H9 (cell line): Measurements from ENCODE around the gene TSPAN9. TPM values are rescaled to one million over a fixed set of nuclear protein-coding genes. Genes with fewer than 3 reads are reported as not detected.

Source experiments
- DNase-seq: peaks from one replicate; pipeline ENCODE4 v3.0.0-alpha.2; 2017
- H2AFZ ChIP-seq: one replicate; pipeline ENCODE4 v1.6.1; 2013; ENCODE audit warnings: mild to moderate bottlenecking, low read length, control low read depth, moderate library complexity
- H2AK5ac ChIP-seq: 2 replicates; pipeline ENCODE4 v1.6.1; 2013; ENCODE audit warnings: low read length, control low read depth, mixed read lengths; ENCODE audit not compliant: insufficient read length
- H2BK120ac ChIP-seq: one replicate; pipeline ENCODE4 v1.6.1; 2013; ENCODE audit warnings: low read depth, mild to moderate bottlenecking, low read length, control low read depth, inconsistent platforms; ENCODE audit not compliant: poor library complexity, severe bottlenecking
- H2BK12ac ChIP-seq: 2 replicates; pipeline ENCODE4 v1.6.1; 2013; ENCODE audit warnings: low read length, control low read depth, mixed read lengths, low read depth; ENCODE audit not compliant: insufficient read length
- H2BK15ac ChIP-seq: 2 replicates; pipeline ENCODE4 v1.6.1; 2013; ENCODE audit warnings: low read depth, low read length, control low read depth
- H2BK20ac ChIP-seq: one replicate; pipeline ENCODE4 v1.6.1; 2013; ENCODE audit warnings: low read depth, mild to moderate bottlenecking, low read length, control low read depth, inconsistent platforms; ENCODE audit not compliant: poor library complexity, severe bottlenecking
- H2BK5ac ChIP-seq: 2 replicates; pipeline ENCODE4 v1.6.1; 2013; ENCODE audit warnings: low read length, control low read depth, mixed read lengths; ENCODE audit not compliant: insufficient read length
- H3K14ac ChIP-seq: 2 replicates; pipeline ENCODE4 v1.6.1; 2013; ENCODE audit warnings: low read length, control low read depth; ENCODE audit not compliant: insufficient read depth
- H3K18ac ChIP-seq: 2 replicates; pipeline ENCODE4 v1.6.1; 2013; ENCODE audit warnings: low read depth, mild to moderate bottlenecking, mixed read lengths, low read length, control low read depth; ENCODE audit not compliant: insufficient read length
- H3K23ac ChIP-seq: 2 replicates; pipeline ENCODE4 v1.6.1; 2013; ENCODE audit warnings: low read length, control low read depth, mixed read lengths, low read depth; ENCODE audit not compliant: insufficient read length
- H3K23me2 ChIP-seq: 2 replicates; pipeline ENCODE4 v1.6.1; 2013; ENCODE audit warnings: low read depth, mild to moderate bottlenecking, mixed read lengths, low read length, control low read depth; ENCODE audit not compliant: insufficient read length, poor library complexity, severe bottlenecking
- H3K27ac ChIP-seq: 2 replicates; pipeline ENCODE4 v1.5.1; 2013; ENCODE audit warnings: low read length, control low read depth, mixed read lengths, low read depth; ENCODE audit not compliant: insufficient read length
- H3K27me3 ChIP-seq: 2 replicates; pipeline ENCODE4 v1.6.1; 2013; ENCODE audit warnings: low read length, control low read depth, inconsistent platforms; ENCODE audit not compliant: insufficient read depth
- H3K4ac ChIP-seq: 2 replicates; pipeline ENCODE4 v1.6.1; 2013; ENCODE audit warnings: low read depth, mild to moderate bottlenecking, control low read depth, inconsistent platforms, low read length, moderate library complexity
- H3K4me1 ChIP-seq: 2 replicates; pipeline ENCODE4 v1.6.1; 2013; ENCODE audit warnings: low read length, control low read depth, inconsistent platforms; ENCODE audit not compliant: insufficient read depth
- H3K4me2 ChIP-seq: 2 replicates; pipeline ENCODE4 v1.6.1; 2013; ENCODE audit warnings: low read length, control low read depth, mixed read lengths; ENCODE audit not compliant: insufficient read length, insufficient read depth
- H3K56ac ChIP-seq: 2 replicates; pipeline ENCODE4 v1.6.1; 2013; ENCODE audit warnings: low read depth, mild to moderate bottlenecking, mixed read lengths, low read length, control low read depth; ENCODE audit not compliant: insufficient read length
- H3K79me1 ChIP-seq: 2 replicates; pipeline ENCODE4 v1.6.1; 2013; ENCODE audit warnings: low read depth, mild to moderate bottlenecking, moderate library complexity, low read length, control low read depth, inconsistent platforms; ENCODE audit not compliant: insufficient read depth, poor library complexity, severe bottlenecking
- H3K79me2 ChIP-seq: 2 replicates; pipeline ENCODE4 v1.6.1; 2013; ENCODE audit warnings: low read length, control low read depth, inconsistent platforms; ENCODE audit not compliant: insufficient read depth
- H3K9ac ChIP-seq: 2 replicates; pipeline ENCODE4 v1.6.1; 2013; ENCODE audit warnings: low read length, control low read depth, mixed read lengths; ENCODE audit not compliant: insufficient read length; ENCODE audit errors: extremely low read depth
- H3K9me3 ChIP-seq: one replicate; pipeline ENCODE4 v1.6.1; 2013; ENCODE audit warnings: low read depth, low read length, inconsistent platforms; ENCODE audit not compliant: control insufficient read depth
- H3T11ph ChIP-seq: one replicate; pipeline ENCODE4 v1.6.1; 2013; ENCODE audit warnings: mild to moderate bottlenecking, low read length, control low read depth, inconsistent platforms
- H4K20me1 ChIP-seq: one replicate; pipeline ENCODE4 v1.6.1; 2013; ENCODE audit not compliant: control insufficient read depth, insufficient read length, insufficient read depth
- H4K5ac ChIP-seq: 2 replicates; pipeline ENCODE4 v1.6.1; 2013; ENCODE audit warnings: low read depth, mild to moderate bottlenecking, mixed read lengths, low read length, control low read depth; ENCODE audit not compliant: insufficient read length
- H4K8ac ChIP-seq: replicated peaks from 2 replicates; pipeline ENCODE4 v1.6.1; 2013; ENCODE audit warnings: low read length, control low read depth, mixed read lengths, low read depth; ENCODE audit not compliant: insufficient read length
- H4K91ac ChIP-seq: 2 replicates; pipeline ENCODE4 v1.6.1; 2013; ENCODE audit warnings: low read depth, mild to moderate bottlenecking, moderate library complexity, mixed read lengths, low read length, control low read depth; ENCODE audit not compliant: insufficient read length
- H3K27ac Mint-ChIP-seq, 3 experiments: 2 replicates in 2 of 3; 3 replicates in 1 of 3; pipeline ENCODE4 v1.8.0; 2020 to 2021; ENCODE audit warnings: mixed read lengths in 3 of 3, mild to moderate bottlenecking in 1 of 3, moderate library complexity in 1 of 3
- H3K27me3 Mint-ChIP-seq: 2 replicates; pipeline ENCODE4 v1.8.0; 2021; ENCODE audit warnings: low read depth, mild to moderate bottlenecking, moderate library complexity, mixed read lengths
- H3K36me3 Mint-ChIP-seq, 3 experiments: 2 replicates in 2 of 3; 3 replicates in 1 of 3; pipeline ENCODE4 v1.8.0; 2020 to 2021; ENCODE audit warnings: low read depth in 3 of 3, mixed read lengths in 3 of 3; ENCODE audit not compliant: insufficient read depth in 1 of 3
- H3K4me1 Mint-ChIP-seq, 2 experiments: 2 replicates each; pipeline ENCODE4 v1.8.0; 2020; ENCODE audit warnings: mixed read lengths in 2 of 2
- H3K4me3 Mint-ChIP-seq, 2 experiments: 2 replicates in 1 of 2; 3 replicates in 1 of 2; pipeline ENCODE4 v1.8.0; 2020 to 2021; ENCODE audit warnings: mild to moderate bottlenecking in 2 of 2, mixed read lengths in 2 of 2, moderate library complexity in 1 of 2
- H3K9me3 Mint-ChIP-seq, 2 experiments: 2 replicates in 1 of 2; 3 replicates in 1 of 2; pipeline ENCODE4 v1.8.0; 2020; ENCODE audit warnings: mild to moderate bottlenecking in 2 of 2, mixed read lengths in 2 of 2, moderate library complexity in 1 of 2
- CTCF ChIP-seq: fragments of 200-600 bp; sonication (generic); conservative IDR thresholded peaks from 3 replicates; pipeline ENCODE4 v1.8.0; 2021; ENCODE audit warnings: antibody characterized with exemption, mild to moderate bottlenecking
- WGBS: extraction: QIAGEN DNeasy Blood & Tissue Kit; methylation state at CpG from one replicate; pipeline ENCODE4 v1.1.7; 2013; ENCODE audit warnings: missing lambda C conversion rate, low lambda C conversion rate, mixed read lengths; ENCODE audit not compliant: insufficient read length; ENCODE audit errors: extremely low coverage; 5-methylcytosine and 5-hydroxymethylcytosine counted together
- total RNA-seq: library from RNA; stranded (reverse); gene quantifications from 2 replicates; pipeline ENCODE4 v1.2.1, GENCODE V29; 2021

TSPAN9 gene
- total RNA-seq, 1 experiment from 2014 or later, result 19.0 TPM

- no peak for DNase-seq
- Histone ChIP-seq H4K20me1 (no peaks in the 10 kb centered on the region), H3K23me2 (no peaks in the 10 kb centered on the region), H3K9me3 (no peaks in the 10 kb centered on the region), H3K23ac (no peak overlapping the region), H3K27me3 (no peaks in the 10 kb centered on the region), H2BK12ac (no peak overlapping the region), H2BK5ac (no peak overlapping the region), H3K4me1 (peaks cover 1% of the 10 kb centered on the region; the same call in 1 of the 2 replicates), H2BK120ac (no peak overlapping the region), H3K9ac (no peak overlapping the region), H3K56ac (no peak overlapping the region), H3K4me2 (no peak overlapping the region), H4K8ac (no peak overlapping the region), H4K5ac (no peak overlapping the region), H3K27ac (no peak overlapping the region), H2BK20ac (no peak overlapping the region), H2AFZ (no peak overlapping the region), H3K79me2 (no peaks in the 10 kb centered on the region), H2AK5ac (no peak overlapping the region), H3K14ac (no peak overlapping the region), H3K4ac (no peak overlapping the region), H2BK15ac (no peak overlapping the region), H3K79me1 (no peaks in the 10 kb centered on the region), H4K91ac (no peak overlapping the region), H3K18ac (no peak overlapping the region), H3T11ph (no peak overlapping the region)
- Mint-ChIP-seq H3K27me3 (peaks cover 15% of the 10 kb centered on the region), H3K9me3 (no peaks in the 10 kb centered on the region), H3K36me3 (no peaks in the 10 kb centered on the region; a peak in 1 of 7 replicates), H3K4me1 (peaks cover 30 to 34% of the 10 kb centered on the region in 2 experiments), H3K27ac (0 out of 7 replicates have a peak overlapping the region, but pooled peaks of 1 of the 3 experiments have one; percentile 23), H3K4me3 (no peak overlapping the region)
- WGBS, result no CpG with 5 or more reads among the region's 7 CpGs
- TF ChIP-seq CTCF, result no peak
These were observed 130.0 kb downstream of the TSPAN9 start for GRCh38 chr12:3207175-3207574.
